WTC11 (cell line): ENCODE measurements around the gene ILF2. TPM values are rescaled to one million over a fixed set of nuclear protein-coding genes. Genes with fewer than 3 reads are reported as not detected.

ENCODE experiments used
- ATAC-seq: fragments of 200-7000 bp; cut with Tn5 transposase; 2 replicates; pipeline ENCODE4 v1.10.0; 2021; ENCODE audit warnings: mild to moderate bottlenecking, moderate library complexity
- CTCF ChIA-PET: fragments of 300-600 bp; sonication (Branson Sonifier 250); formaldehyde crosslinking; loops from one replicate; lab custom pipeline; 2021; ENCODE audit warnings: antibody characterized with exemption; lab: Charles Lee
- POLR2A ChIA-PET: fragments of 350-600 bp; sonication (Branson Sonifier 250); formaldehyde crosslinking; loops from one replicate; lab custom pipeline; 2021; ENCODE audit warnings: antibody characterized with exemption; lab: Charles Lee
- DNase-seq: peaks from one replicate; pipeline ENCODE4 v3.0.0; 2021; ENCODE audit warnings: low spot score
- H3K27ac Mint-ChIP-seq: 2 replicates; pipeline ENCODE4 v1.8.0; 2021; ENCODE audit warnings: mixed read lengths
- H3K27me3 Mint-ChIP-seq: 2 replicates; pipeline ENCODE4 v1.8.0; 2021; ENCODE audit warnings: low read depth, mild to moderate bottlenecking, moderate library complexity, mixed read lengths
- H3K36me3 Mint-ChIP-seq: 2 replicates; pipeline ENCODE4 v1.8.0; 2021; ENCODE audit warnings: mixed read lengths
- H3K4me1 Mint-ChIP-seq: 2 replicates; pipeline ENCODE4 v1.8.0; 2022; ENCODE audit warnings: mixed read lengths
- H3K4me3 Mint-ChIP-seq: 2 replicates; pipeline ENCODE4 v1.8.0; 2021; ENCODE audit warnings: mild to moderate bottlenecking, moderate library complexity, mixed read lengths
- H3K9me3 Mint-ChIP-seq: 2 replicates; pipeline ENCODE4 v1.8.0; 2021; ENCODE audit warnings: mixed read lengths
- AR ChIP-seq: fragments of 250-450 bp; sonication (Bioruptor Pico); IDR thresholded peaks from 2 replicates; pipeline ENCODE4 v1.9.0; 2021; ENCODE audit warnings: mild to moderate bottlenecking
- ATF3 ChIP-seq: sonication (generic); formaldehyde crosslinking; conservative IDR thresholded peaks from 2 replicates; pipeline ENCODE4 v1.8.1; 2022; ENCODE audit warnings: mild to moderate bottlenecking, missing genetic modification reagents
- ETV6 ChIP-seq: sonication (generic); formaldehyde crosslinking; IDR thresholded peaks from 2 replicates; pipeline ENCODE4 v1.8.1; 2022; ENCODE audit warnings: mild to moderate bottlenecking, missing genetic modification reagents
- GRHL2 ChIP-seq: fragments of 250-450 bp; sonication (Bioruptor Pico); IDR thresholded peaks from 2 replicates; pipeline ENCODE4 v1.8.0; 2022; ENCODE audit warnings: mild to moderate bottlenecking, moderate library complexity; ENCODE audit not compliant: insufficient replicate concordance, severe bottlenecking
- IRF2 ChIP-seq: sonication (generic); formaldehyde crosslinking; IDR thresholded peaks from 2 replicates; pipeline ENCODE4 v1.8.0; 2022; ENCODE audit warnings: low read depth, missing genetic modification reagents, borderline replicate concordance
- JAZF1 ChIP-seq: fragments of 250-450 bp; sonication (Bioruptor Pico); IDR thresholded peaks from 2 replicates; pipeline ENCODE4 v1.9.0; 2021; ENCODE audit warnings: moderate library complexity, mild to moderate bottlenecking, inconsistent platforms
- NFATC4 ChIP-seq: fragments of 250-450 bp; sonication (Bioruptor Pico); IDR thresholded peaks from 2 replicates; pipeline ENCODE4 v1.9.0; 2021; ENCODE audit warnings: mild to moderate bottlenecking
- PRDM15 ChIP-seq: sonication (generic); formaldehyde crosslinking; IDR thresholded peaks from 2 replicates; pipeline ENCODE4 v1.8.0; 2022; ENCODE audit warnings: missing genetic modification reagents
- PRRX2 ChIP-seq: fragments of 250-450 bp; sonication (Bioruptor Pico); IDR thresholded peaks from 2 replicates; pipeline ENCODE4 v1.8.0; 2021; ENCODE audit warnings: mild to moderate bottlenecking
- SOX15 ChIP-seq: fragments of 250-450 bp; sonication (Bioruptor Pico); IDR thresholded peaks from 2 replicates; pipeline ENCODE4 v1.9.0; 2021; ENCODE audit warnings: mild to moderate bottlenecking
- ZBTB43 ChIP-seq: sonication (generic); formaldehyde crosslinking; IDR thresholded peaks from 2 replicates; pipeline ENCODE4 v1.8.1; 2023; ENCODE audit warnings: mild to moderate bottlenecking, missing genetic modification reagents
- ZMAT4 ChIP-seq: fragments of 250-450 bp; sonication (Bioruptor Pico); IDR thresholded peaks from 2 replicates; pipeline ENCODE4 v1.9.0; 2021; ENCODE audit warnings: mild to moderate bottlenecking
- ZNF671 ChIP-seq: fragments of 250-450 bp; sonication (Bioruptor Pico); IDR thresholded peaks from 2 replicates; pipeline ENCODE4 v1.8.0; 2021; ENCODE audit warnings: mild to moderate bottlenecking
- total RNA-seq: library from RNA; stranded (reverse); gene quantifications from 3 replicates; pipeline ENCODE4 v1.2.3, GENCODE V29; 2021
- TF ChIP-seq, protein P1 (sequence below): sonication (generic); formaldehyde crosslinking; IDR thresholded peaks from 2 replicates; pipeline ENCODE4 v1.8.0; 2022; ENCODE audit warnings: mild to moderate bottlenecking, missing genetic modification reagents

Gene ILF2
- total RNA-seq, 1 experiment from 2014 or later: 337 TPM

DNA sequence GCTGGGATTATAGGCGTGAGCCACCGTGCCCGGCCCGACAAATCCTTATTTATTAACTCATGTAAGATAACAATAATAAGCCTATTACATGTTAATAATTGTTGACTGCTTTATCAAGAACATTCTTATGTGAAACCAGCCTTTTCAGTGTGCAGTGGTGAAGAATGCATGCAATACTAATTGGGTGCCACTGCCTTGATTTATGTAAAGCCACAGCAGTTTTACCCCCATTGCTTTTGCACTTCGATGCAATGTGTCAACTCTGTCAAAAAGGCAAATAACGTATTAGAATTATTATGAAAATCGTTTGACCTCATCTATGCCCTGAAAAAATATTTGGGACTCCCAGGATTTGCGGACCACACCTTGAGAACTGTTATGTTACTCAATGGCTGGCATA lies 25.9 kb upstream of the ILF2 start:
- TF ChIP-seq, protein P1, sequence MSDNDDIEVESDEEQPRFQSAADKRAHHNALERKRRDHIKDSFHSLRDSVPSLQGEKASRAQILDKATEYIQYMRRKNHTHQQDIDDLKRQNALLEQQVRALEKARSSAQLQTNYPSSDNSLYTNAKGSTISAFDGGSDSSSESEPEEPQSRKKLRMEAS (CRISPR knock-in tag): no peak
- no peak for TF ChIP-seq ETV6
- no peak for TF ChIP-seq GRHL2 (CRISPR knock-in tag)
- no peak for TF ChIP-seq NFATC4 (CRISPR knock-in tag)
- no peak for TF ChIP-seq SOX15
- no peak for TF ChIP-seq JAZF1
- TF ChIP-seq ZNF671 (CRISPR knock-in tag): no peak
- TF ChIP-seq ZMAT4 (CRISPR knock-in tag): no peak
- no peak for TF ChIP-seq ATF3 (CRISPR knock-in tag)
- no peak for TF ChIP-seq PRRX2
- TF ChIP-seq PRDM15 (CRISPR knock-in tag): no peak
- Mint-ChIP-seq H3K27me3 (no peaks in the 10 kb centered on the region), H3K4me3 (no peak overlapping the region), H3K27ac (peak overlapping the region; percentile 68), H3K4me1 (peaks cover 25% of the 10 kb centered on the region), H3K36me3 (no peaks in the 10 kb centered on the region), H3K9me3 (no peaks in the 10 kb centered on the region)
- POLR2A ChIA-PET: interaction anchor here (0.9 to 1.6 kb wide), 4 partner anchors 16 to 63 kb away, joined by 4 to 8 read pairs (median 5); partner anchors contain the start of genes CHTOP and INTS3
- ATAC-seq (no peak), DNase-seq (no peak)
- CTCF ChIA-PET: interaction anchor here (1.1 to 2.4 kb wide), 4 partner anchors 17 to 75 kb away, joined by 3 to 22 read pairs (median 6); partner anchors contain the start of gene NPR1

DNA sequence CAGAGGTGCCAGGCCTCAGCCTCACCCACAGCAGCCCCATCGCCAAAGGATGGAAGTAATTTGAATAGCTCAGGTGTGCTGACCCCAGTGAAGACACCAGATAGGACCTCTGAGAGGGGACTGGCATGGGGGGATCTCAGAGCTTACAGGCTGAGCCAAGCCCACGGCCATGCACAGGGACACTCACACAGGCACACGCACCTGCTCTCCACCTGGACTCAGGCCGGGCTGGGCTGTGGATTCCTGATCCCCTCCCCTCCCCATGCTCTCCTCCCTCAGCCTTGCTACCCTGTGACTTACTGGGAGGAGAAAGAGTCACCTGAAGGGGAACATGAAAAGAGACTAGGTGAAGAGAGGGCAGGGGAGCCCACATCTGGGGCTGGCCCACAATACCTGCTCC lies 22.7 kb upstream of the ILF2 start:
- Mint-ChIP-seq H3K36me3 (peaks cover 2% of the 10 kb centered on the region), H3K27ac (no peak overlapping the region; the same call in 1 of the 2 replicates), H3K27me3 (no peaks in the 10 kb centered on the region), H3K4me1 (peaks cover 19% of the 10 kb centered on the region), H3K4me3 (no peak overlapping the region), H3K9me3 (no peaks in the 10 kb centered on the region)
- no peak for TF ChIP-seq ZBTB43 (CRISPR knock-in tag)
- no peak for TF ChIP-seq GRHL2 (CRISPR knock-in tag)
- no peak for TF ChIP-seq IRF2
- no peak for TF ChIP-seq AR
- DNase-seq: no peak
- ChIA-PET CTCF (no interaction called here), POLR2A (no interaction called here)
- no peak for ATAC-seq
